ENCODE results near the gene PIK3C3.
"Not testable (repeated sequence)": the region's sequence is repeated elsewhere in the genome, so short reads cannot be mapped to it uniquely, and the experiment has no call there.

Gene PIK3C3

GRCh38 chr18:42080340-42080739 is 125.3 kb downstream of the PIK3C3 start:
- no peak for DNase-seq

GRCh38 chr18:42082415-42083234 is 127.6 kb downstream of the PIK3C3 start:
- DNase-seq, result no peak

GRCh38 chr18:42086288-42086687 is 131.3 kb downstream of the PIK3C3 start:
- DNase-seq, result peak; percentile 70

- DNase-seq, result no peak
These were observed 132.2 kb downstream of the PIK3C3 start for GRCh38 chr18:42087235-42087634.

DNA sequence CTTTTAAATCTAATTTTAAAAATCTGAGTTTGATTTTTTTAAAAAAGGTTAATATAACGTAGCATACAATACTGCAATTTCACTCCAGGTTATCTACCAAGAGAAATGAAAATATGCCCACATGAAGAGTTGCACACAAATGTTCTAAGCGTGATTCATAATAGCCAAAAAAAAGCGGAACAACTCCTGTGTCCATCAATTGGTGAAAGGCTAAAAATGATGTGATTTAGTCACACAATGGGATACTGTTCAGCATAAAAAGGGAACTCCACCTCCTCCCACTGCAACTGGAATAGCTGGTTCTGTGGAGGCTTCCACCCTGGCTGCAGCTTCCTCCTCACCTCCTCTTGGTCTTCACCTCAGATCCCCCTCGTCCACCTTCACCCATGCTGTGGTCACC is 132.8 kb downstream of the PIK3C3 start:
- no peak for DNase-seq

- DNase-seq, result no peak
These were observed 137.8 kb downstream of the PIK3C3 start for GRCh38 chr18:42092848-42093247.

DNA sequence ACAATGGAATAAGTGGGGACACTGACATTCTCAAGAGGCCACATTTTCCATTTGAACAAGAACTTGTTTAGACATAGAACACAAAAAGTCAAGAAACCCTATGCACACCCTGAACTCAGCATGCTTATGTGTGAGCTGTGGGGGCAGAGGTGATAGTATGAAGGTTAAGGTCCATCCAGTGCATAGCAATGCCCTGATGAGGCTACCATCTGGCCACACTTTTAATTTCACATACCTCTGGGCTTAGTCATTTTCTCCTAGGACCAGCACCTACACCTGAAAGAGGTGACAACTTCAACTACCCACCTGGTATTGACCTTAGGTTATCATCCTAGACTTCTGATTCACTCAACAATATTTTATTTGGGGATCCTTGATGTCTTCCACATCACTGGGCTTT is 139.8 kb downstream of the PIK3C3 start:
- no peak for DNase-seq

DNA sequence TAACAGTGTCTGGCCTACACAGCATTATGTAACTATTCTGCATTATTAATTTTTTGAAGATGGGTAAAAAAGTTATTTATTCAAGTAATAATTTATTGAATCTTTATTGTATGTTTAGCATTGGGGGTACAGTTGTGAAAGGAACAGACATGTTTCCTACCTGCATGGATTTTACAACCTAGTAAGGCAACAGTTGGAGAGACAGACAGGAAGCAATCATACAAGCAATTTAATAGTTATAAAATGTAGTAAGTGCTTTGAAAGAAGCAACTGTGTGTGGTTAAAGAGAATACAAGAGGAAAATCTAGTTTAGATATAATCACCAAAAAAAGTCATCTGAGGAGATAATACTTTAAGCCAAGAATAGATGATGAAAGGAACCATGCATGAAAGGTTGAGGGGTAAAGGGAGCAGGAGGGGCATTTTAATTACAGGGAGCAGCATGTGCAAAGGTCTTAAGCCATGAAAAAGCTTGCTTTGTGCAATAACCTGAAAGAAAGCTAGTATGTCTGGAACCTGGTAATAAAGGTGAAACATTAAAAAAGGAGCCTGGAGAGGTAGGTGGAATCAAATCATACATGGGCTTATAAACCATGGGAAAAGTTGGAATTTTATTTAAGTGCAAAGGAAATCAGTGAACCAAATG is 140.8 kb downstream of the PIK3C3 start:
- no peak for DNase-seq

DNA sequence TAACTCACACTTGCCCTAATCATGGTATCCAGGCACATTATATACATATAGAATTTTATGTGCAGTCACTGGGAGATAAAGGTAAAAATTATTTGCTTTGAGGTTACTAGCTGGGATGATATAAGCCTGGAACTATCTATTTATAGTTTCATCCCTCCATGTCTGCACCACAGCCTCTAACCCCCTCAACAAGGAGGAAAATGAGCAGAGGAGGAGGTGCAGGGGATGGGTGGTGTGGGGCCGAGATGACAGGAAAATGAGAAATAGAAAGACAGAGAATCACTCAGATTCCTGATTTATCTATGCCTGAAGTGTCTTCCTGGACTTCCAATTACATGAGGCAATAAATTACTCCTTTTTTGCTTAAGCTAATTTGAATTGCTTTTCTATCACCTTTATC is 145.2 kb downstream of the PIK3C3 start:
- no peak for DNase-seq

DNA sequence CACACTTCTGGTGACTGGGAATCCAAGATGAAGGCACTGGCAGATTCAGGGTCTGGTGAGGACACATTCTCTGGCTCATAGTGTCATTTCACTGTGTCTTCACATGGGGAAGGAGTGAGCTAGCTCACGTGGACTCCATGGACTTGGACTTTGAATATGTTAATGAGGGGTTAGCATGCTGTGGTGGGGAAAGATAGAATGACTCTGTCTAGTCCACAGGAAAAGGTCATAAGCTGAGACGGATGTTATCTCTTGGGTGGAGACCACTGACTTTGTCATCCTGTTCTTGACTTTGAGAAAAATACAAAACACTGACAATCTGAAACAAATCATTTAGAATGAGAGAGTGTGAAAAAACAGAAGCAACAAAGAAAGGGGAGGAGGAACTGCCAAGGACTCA is 145.9 kb downstream of the PIK3C3 start:
- no peak for DNase-seq

GRCh38 chr18:42105394-42105793 is 150.4 kb downstream of the PIK3C3 start:
- no peak for DNase-seq

DNA sequence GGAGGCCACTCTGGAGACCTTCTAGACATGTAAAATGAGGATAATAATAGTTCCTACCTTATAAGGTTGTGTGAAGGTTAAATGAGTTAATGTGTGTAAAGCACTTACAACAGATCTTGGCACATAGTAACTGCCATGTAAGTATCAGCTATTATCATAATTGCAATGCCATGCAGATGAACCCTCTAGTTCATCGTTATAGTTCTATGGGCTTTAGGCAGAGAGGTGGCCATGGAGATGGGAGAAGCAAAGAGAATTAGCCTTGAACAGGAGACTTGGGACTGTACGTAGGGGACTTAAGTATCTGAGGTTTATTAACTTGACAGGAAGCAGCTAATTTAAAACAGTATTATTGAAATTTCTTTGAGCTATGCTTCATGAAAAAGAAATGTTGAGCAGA is 151.8 kb downstream of the PIK3C3 start:
- no peak for DNase-seq

GRCh38 chr18:42107287-42107686 is 152.3 kb downstream of the PIK3C3 start:
- DNase-seq, result no peak

- no peak for DNase-seq
These were observed 152.8 kb downstream of the PIK3C3 start for GRCh38 chr18:42107691-42108450.

DNA sequence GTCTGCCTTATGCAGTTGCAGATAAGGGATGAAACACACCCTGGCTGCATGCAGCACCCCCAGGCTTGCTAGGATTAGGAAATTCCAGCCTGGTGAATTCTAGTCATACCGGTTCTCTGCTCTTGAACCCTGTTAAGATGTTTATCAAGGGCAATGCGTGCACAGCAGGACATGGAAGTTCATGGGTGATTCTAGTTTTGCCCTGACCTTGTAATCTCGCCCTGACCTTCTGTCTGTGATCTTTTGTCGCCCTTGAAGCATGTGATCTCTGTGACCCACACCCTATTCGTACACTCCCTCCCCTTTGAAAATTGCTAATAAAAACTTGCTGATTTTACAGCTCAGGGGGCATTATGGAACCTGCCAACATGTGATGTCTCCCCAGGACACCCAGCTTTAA is 157.1 kb downstream of the PIK3C3 start:
- not testable (repeated sequence) for DNase-seq

DNA sequence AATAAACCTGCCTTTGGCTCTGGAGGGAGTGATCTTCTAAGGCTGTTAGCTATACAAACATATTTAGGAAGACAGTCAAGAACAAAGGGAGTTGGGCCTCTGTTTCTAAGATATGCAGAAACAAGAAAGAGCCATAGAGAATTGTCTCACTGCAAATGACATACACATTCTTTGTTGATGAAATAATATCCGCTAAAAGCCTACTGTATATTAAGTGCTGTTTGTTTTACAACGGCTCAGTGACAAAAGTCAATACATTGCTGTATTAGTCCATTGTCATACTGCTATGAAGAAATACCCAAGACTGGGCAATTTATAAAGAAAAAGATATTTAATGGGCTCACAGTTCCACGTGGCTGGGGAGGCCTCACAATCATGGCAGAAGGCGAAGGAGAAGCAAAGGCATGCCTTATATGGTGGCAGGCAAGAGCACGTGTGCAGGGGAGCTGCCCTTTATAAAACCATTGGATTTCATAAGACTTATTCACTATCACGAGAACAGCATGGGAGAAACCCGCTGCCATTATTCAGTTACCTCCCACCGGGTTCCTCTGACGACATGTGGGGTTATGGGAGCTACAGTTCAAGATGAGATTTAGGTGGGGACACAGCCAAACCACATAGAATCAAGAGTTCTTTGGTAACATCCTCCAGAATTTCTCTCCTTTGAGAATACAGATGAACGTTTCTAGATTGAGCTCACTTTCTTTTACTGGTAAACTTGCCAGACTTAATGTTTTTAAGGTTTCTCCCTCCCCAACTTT is 157.8 kb downstream of the PIK3C3 start:
- DNase-seq, result no peak

- DNase-seq, result peak; percentile 24
These were observed 158.6 kb downstream of the PIK3C3 start for GRCh38 chr18:42113529-42114191.

DNA sequence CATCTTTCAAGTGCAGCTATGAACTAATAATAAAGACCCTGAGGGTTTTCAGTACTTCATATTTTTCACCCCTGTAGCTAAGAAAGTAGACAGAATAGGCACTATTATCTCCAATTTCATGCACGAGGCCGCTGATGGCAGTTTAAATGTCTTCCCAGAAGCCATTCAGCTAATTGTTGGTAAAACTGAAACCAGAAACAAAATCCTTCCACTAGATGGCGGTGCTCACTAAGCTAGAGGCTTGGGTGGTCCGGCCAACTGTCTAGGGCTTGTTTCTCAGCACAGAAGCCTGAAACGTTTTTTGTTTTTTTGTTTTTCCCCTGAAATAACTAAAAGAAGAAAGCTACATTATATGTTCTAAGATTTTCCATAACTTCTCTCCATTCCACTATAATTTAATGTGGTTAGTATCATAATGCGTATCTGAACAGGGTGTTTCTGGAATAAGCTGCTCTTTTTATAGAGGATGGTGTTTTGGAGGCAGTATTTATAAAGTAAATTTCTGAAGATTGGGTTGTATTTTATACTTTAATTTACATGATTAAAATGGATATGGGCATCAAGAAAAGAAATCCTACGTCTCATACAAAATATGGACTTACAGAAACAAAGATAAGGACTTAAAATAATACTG is 159.4 kb downstream of the PIK3C3 start:
- DNase-seq, result peak; percentile 76

- no peak for DNase-seq
These were observed 171.6 kb downstream of the PIK3C3 start for GRCh38 chr18:42126586-42126985.

- no peak for DNase-seq
These were observed 176.3 kb downstream of the PIK3C3 start for GRCh38 chr18:42131066-42131929.

DNA sequence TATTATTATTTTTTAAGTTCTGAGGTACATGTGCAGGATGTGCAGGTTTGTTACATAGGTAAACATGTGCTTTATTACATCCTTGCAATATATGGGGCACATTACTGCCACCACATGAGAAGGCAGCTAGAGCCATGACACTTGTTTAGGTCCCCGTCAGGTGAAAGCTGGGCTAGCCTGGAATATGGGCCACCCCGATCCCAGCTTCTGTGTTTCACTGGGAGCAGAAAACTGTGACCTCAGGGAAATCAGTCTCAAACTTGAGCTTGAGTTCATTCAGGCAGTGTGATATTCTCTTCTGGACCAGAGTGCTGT is 176.9 kb downstream of the PIK3C3 start:
- DNase-seq, result no peak
